HG03342 (cell line): ENCODE results near the gene UNK.
"Not testable (repeated sequence)": the region's sequence is repeated elsewhere in the genome, so short reads cannot be mapped to it uniquely, and the experiment has no call there.

Experiments
- ATAC-seq: cut with Tn5 transposase; IDR thresholded peaks from one replicate; pipeline ENCODE4 v1.9.1; 2021; ENCODE audit warnings: mild to moderate bottlenecking, moderate library complexity; ENCODE audit not compliant: unreplicated experiment

Gene UNK

GRCh38 chr17:75771334-75772281 is 13.0 kb upstream of the UNK start:
- no peak for ATAC-seq

- ATAC-seq, result no peak
These were observed 11.3 kb upstream of the UNK start for GRCh38 chr17:75773121-75773807.

GRCh38 chr17:75773808-75774470 is 10.7 kb upstream of the UNK start:
- ATAC-seq, result no peak

GRCh38 chr17:75774471-75774990 is 10.1 kb upstream of the UNK start:
- ATAC-seq, result no peak

- no peak for ATAC-seq
These were observed 9.5 kb upstream of the UNK start for GRCh38 chr17:75774991-75775668.

GRCh38 chr17:75776386-75777295 is 8.0 kb upstream of the UNK start:
- ATAC-seq, result no peak

- ATAC-seq, result no peak
These were observed 7.2 kb upstream of the UNK start for GRCh38 chr17:75777296-75777922.

GRCh38 chr17:75778066-75778860 is 6.3 kb upstream of the UNK start:
- not testable (repeated sequence) for ATAC-seq

GRCh38 chr17:75778861-75779249 is 5.8 kb upstream of the UNK start:
- ATAC-seq, result peak; percentile 5

- peak; percentile 67 for ATAC-seq
These were observed 5.2 kb upstream of the UNK start for GRCh38 chr17:75779250-75779986.

GRCh38 chr17:75779987-75780889 is 4.4 kb upstream of the UNK start:
- ATAC-seq, result no peak

- no peak for ATAC-seq
These were observed 1.4 kb upstream of the UNK start for GRCh38 chr17:75783069-75783783.

GRCh38 chr17:75783803-75784472 is 668 bp upstream of the UNK start:
- ATAC-seq, result peak; percentile 2

- peak; percentile 59 for ATAC-seq
These were observed 647 bp downstream of the UNK start for GRCh38 chr17:75785016-75785890.

GRCh38 chr17:75791254-75791653 is 6.6 kb downstream of the UNK start:
- no peak for ATAC-seq
